Activated CD8-positive, alpha-beta memory T cell treated with anti-CD3 and anti-CD28 coated beads, Interleukin-2, amount 50 U/mL, for 4 hours (primary cell): ENCODE results near the gene USF2.
"Not testable (repeated sequence)": the region's sequence is repeated elsewhere in the genome, so short reads cannot be mapped to it uniquely, and the experiment has no call there.

Experiments used
- DNase-seq: peaks from one replicate; pipeline ENCODE4 v3.0.0-alpha.2; 2020

Gene USF2, protein sequence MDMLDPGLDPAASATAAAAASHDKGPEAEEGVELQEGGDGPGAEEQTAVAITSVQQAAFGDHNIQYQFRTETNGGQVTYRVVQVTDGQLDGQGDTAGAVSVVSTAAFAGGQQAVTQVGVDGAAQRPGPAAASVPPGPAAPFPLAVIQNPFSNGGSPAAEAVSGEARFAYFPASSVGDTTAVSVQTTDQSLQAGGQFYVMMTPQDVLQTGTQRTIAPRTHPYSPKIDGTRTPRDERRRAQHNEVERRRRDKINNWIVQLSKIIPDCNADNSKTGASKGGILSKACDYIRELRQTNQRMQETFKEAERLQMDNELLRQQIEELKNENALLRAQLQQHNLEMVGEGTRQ

GRCh38 chr19:35268536-35269437, at the start of gene USF2:
USF2 (plus strand) TSS chr19:35268962; CDS start chr19:35269102, 140 bp downstream.
- peak; percentile 59 for DNase-seq

- no peak for DNase-seq
Observed at GRCh38 chr19:35219008-35219407, 49.8 kb upstream of the USF2 start.

- no peak for DNase-seq
Observed at GRCh38 chr19:35220315-35220921, 48.3 kb upstream of the USF2 start.

DNA sequence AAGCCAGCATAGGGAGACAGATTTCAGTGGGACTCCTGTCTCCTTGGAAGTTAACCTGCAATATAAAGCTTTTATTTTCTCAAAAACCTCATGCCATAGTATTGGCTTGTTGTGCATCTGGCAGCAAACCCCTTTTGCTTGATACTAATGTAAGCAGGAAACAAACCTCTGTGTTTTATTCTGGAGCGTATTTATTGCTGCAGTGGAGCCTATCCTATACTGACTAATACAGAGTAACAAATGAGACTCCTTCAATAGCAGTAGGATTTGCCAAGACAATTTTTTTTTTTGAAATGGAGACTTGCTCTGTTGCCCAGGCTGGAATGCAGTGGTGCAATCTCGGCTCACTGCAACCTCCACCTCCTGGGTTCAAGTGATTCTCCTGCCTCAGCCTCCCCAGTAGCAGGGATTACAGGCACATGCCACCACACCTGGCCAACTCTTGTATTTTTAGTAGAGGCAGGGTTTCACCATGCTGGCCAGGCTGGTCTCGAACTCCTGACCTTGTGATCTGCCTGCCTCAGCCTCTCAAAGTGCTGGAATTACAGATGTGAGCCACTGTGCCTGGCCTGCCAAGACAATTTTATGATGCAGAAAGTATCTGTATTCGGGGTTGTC, 47.7 kb upstream of the USF2 start:
- DNase-seq, result not testable (repeated sequence)

GRCh38 chr19:35222373-35223015, 46.3 kb upstream of the USF2 start:
- DNase-seq, result no peak

DNA sequence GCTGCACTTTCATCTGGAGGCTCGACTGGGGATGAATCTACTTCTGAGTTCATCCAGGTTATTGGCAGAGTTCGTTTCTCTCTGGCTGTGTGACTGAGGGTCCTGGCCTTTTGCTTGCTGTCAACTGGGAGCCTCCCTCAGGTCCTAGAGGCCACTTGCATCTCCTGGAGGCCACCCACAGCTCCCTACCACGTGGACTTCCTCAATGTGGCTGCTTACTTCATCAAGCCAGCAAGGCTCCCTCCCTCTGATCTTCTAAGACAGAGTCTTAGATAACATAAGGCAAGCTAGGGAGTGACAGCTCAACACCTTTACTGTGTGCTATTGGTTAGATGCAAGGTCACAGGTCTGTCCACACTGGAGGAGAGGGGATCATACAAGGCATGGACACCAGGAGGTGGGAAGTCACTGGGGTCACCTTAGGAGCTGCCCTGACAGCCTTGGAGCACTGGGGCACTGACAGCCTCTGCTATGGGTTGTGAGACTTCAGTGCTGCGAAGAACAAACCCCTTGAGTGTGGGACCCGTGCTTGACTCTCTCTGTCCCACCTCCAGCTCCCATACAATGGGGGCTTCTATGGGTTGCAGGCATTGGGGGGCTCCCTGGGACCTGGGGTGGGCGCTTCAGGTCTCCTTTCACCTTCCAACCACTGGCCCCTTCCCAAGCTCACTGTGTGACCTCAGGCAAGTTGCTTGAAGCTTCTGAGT, 45.5 kb upstream of the USF2 start:
- no peak for DNase-seq

DNA sequence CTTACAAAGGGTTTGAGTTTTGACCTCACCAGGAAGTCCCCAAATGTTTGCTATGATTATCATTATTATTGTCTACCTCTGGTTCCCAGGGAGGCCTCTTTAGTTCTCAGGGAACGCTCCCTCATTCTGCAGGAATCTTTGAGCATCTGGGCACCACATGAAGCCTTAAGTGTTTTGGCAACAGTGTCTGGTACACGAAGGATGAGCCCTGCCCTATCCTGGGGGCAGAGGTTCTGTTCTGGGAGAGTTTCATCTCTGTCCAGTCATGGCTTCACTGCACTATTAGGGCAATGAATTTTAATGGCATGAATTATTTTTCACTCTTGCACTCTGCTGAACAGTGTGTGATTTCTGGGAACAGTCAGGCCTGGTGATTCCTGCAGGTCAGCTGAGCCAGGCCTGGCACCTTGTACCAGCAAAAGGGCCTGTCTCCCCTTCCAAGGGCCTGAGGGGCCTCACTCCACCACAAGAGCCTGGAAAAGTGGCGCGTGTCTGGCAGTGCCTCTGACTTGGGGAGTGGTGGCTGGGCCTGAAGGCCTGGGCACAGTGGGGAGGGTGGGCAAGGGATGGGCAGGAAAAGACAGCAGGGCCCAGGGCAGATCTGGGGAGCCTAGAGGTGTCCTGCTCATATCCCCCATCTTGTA, 44.8 kb upstream of the USF2 start:
- no peak for DNase-seq

- DNase-seq, result no peak
Observed at GRCh38 chr19:35224681-35225571, 43.8 kb upstream of the USF2 start.

GRCh38 chr19:35225951-35226350, 42.8 kb upstream of the USF2 start:
- no peak for DNase-seq

- DNase-seq, result no peak
Observed at GRCh38 chr19:35226748-35227147, 42.0 kb upstream of the USF2 start.

DNA sequence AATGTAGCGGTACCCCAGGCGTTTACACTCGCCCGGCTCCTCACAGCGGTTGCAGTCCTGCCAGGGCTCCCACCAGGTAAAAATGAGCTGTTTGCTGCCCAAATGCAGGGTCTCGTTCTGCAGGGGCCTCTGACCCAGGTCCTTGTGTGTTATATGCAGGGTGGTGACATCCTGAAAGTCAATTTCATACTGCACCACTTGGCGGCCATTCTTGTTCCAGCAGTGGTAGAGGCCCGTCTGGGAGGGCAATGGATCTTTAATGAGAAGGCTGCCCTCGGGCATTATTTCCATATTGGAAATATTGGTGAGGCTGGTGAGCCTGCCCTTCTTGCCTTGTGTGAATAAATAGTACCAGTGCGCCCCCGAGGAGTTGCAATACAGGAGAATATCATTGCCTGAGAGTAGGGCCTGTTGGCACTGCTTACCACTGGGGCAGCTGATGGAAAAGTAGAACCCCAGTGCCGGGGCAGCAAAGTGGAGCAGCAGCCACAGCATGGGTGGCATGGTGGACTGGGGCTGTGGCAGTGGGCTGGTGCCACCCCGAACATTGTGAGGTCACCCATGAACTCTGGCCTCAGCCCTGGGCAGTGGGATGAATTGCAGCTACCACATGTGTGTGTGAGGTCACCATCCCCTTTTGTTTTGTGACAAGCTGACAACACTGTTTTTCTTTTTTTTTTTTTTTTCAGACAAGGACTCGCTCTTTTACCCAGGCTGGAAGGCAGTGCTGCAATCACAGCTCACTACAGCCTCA, 40.4 kb upstream of the USF2 start, which contains the start of gene FAM187B:
TSS of gene FAM187B (minus strand) at position 563 of the 754 bp plus-strand sequence. CDS start at position 504, 59 bp downstream.
- no peak for DNase-seq

DNA sequence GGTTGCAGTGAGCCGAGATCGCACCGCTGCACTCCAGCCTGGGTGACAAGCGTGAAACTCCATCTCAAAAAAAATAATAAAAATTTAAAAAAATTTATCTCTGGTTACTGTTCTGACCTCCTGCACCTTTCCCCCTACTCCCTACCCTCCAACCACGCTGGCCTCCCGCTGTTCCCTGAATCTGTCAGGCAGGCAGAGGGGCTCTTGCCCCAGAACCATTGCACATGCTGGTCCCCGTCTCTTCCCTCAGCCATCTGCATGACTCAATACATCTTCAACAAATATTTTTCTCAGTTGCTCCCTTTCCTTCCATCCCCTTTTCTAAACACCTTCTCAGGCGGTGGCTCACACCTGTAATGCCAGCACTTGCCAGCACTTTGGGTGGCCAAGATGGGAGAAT, 39.2 kb upstream of the USF2 start:
- DNase-seq, result no peak

DNA sequence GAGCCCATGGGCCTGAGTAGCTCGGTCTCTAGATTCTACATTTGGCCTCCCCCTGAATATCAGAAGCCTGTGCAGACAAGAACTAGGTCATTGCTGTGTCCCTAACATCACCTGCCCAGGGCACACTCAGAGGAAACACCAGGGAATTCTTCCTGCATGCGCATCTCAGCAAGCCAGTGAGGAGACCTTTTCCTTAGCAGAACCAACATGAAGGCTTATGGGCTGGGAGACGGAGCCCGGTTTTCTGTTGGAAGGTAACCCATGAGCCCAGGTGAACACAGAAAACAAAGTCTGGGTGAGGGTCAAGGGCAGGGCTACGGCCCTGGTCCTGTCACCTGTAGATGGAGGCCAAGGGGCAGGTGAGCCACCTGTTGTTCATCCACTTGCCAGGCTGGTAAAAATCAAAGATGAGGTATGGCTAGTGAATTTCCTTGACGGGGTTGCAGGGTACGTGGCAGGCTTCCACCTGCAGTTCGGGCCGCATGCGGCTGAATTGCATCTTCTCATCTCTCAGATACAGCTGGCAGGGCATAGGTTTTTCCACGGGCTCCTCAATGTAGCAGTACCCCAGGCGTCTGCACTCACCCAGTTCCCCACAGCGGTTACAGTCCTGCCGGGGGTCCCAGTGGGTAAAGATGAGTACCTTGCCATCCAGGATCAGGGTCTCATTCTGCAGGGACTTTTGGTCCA, 36.7 kb upstream of the USF2 start:
- no peak for DNase-seq

GRCh38 chr19:35232912-35233311, 35.9 kb upstream of the USF2 start:
- no peak for DNase-seq

DNA sequence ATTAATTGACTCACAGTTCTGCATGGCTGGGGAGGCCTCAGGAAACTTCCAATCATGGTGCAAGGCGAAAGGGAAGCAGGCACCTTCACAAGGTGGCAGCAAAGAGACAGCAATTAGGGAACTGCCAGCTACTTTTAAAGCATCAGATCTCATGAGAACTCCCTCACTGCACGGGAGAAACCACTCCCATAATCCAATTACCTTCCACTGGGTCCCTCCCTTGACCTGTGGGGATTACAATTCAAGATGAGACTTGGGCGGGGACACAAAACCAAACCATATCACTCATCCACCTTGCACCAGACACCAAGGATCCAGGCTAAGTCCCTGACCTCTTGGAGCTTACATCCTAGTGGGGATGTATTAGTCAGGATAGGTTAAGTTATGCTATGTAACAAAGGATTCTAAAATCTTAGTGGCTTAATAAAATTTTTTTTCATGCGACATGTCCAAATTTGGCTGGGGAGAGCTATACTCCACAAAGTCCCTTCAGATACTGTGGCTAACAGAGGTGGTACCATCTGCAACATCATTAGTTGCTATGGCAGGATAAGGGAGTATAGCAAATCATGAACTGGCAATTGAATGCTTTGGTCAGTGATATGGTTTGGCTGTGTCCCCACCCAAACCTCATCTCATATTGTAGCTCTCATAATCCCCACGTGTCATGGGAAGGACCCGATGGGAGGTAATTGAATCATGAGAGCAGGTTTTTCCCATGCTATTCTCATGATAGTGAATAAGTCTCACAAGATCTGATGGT, 31.9 kb upstream of the USF2 start:
- no peak for DNase-seq

DNA sequence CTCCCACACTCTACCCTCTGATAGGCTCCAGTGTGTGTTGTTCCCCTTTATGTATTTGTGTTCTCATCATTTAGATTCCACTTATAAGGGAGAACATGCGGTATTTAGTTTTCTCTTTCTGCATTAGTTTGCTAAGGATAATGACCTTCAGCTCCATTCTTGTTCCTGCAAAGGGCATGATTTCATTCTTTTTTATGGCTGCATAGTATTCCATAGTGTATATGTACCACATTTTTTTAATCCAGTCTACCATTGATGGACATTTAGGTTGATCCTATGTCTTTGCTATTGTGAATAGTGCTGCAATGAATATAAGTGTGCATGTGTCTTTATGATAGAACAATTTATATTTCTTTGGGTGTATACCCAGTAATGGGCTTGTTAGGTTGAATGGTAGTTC, 29.2 kb upstream of the USF2 start:
- not testable (repeated sequence) for DNase-seq

DNA sequence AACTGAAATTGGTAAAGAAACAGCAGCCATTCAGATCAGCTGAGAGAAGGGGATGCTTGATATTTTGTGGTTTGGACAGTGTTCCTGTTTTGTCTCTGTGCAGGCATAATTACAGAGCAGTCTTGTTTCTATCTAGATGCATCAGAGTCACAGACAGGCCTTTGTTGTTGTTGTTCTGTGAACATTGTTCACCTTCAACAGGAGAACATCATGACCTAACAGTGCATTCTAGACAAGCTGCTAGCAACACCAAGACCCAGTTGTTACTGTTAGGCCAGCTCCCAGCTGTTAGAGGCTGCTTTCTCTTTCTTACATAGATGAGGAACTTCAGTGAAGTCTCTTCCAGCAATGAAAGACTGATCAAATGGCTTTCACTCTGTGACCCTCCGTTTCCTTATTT, 28.4 kb upstream of the USF2 start:
- DNase-seq, result no peak

- DNase-seq, result no peak
Observed at GRCh38 chr19:35241417-35241816, 27.3 kb upstream of the USF2 start.
